HepG2 (cell line): ENCODE measurements around the gene MRPL58. TPM values are rescaled to one million over a fixed set of nuclear protein-coding genes. Genes with fewer than 3 reads are reported as not detected.

Experiments
- ATAC-seq: fragments of 200-7000 bp; cut with Tn5 transposase; 3 replicates; pipeline ENCODE4 v1.9.1; 2020; ENCODE audit warnings: mild to moderate bottlenecking, moderate library complexity
- BruUV-seq: library from RNA; stranded (reverse); fragments of 400-500 nt; replicated peaks from 2 replicates; lab custom pipeline; 2021; lab: Mats Ljungman, UMichigan
- CTCF ChIA-PET: fragments of 300-600 bp; formaldehyde crosslinking; extraction: SDS; loops from one replicate; lab custom pipeline; 2021; ENCODE audit warnings: low total read pairs, inconsistent platforms, low intra/inter-chr PET ratio; lab: Yijun Ruan, JAX
- POLR2A ChIA-PET: fragments of 350-600 bp; sonication (Branson Sonifier 250); formaldehyde crosslinking; loops from one replicate; lab custom pipeline; 2020; ENCODE audit warnings: antibody characterized with exemption, inconsistent platforms; lab: Yijun Ruan, JAX
- DNase-seq: peaks from one replicate; pipeline ENCODE4 v3.0.0-alpha.2; 2015; ENCODE audit warnings: low spot score
- FAIRE-seq: peaks from 3 replicates; lab custom pipeline; 2011; peaks lifted over from hg19 to GRCh38; lab: Jason Lieb, UNC
- H2AFZ ChIP-seq: one replicate; pipeline ENCODE4 v1.6.1; 2011; ENCODE audit warnings: low read length, inconsistent platforms
- H3K27ac ChIP-seq: fragments of 300-600 bp; 3 replicates; pipeline ENCODE4 v1.8.0; 2011; ENCODE audit warnings: mixed run types, mild to moderate bottlenecking, mixed read lengths, low read length, inconsistent platforms; ENCODE audit not compliant: insufficient read depth; ENCODE audit errors: extremely low read length
- H3K27me3 ChIP-seq, 2 experiments: fragments of 200-600 bp in 1 of 2; 2 replicates in 1 of 2; 3 replicates in 1 of 2; pipeline versions ENCODE4 v1.6.0 to v1.8.0; 2011; ENCODE audit warnings: low read length in 2 of 2, mild to moderate bottlenecking in 2 of 2, moderate library complexity in 2 of 2, inconsistent platforms in 1 of 2; ENCODE audit not compliant: insufficient read depth in 2 of 2, control insufficient read depth in 1 of 2
- H3K36me3 ChIP-seq, 2 experiments: fragments of 200-600 bp in 1 of 2; replicated peaks in 1 of 2; 2 replicates in 1 of 2; 3 replicates in 1 of 2; pipeline versions ENCODE4 v1.5.1 to v1.8.0; 2011; ENCODE audit warnings: low read length in 2 of 2, inconsistent platforms in 1 of 2; ENCODE audit not compliant: insufficient read depth in 2 of 2, control insufficient read depth in 1 of 2
- H3K4me1 ChIP-seq: 2 replicates; pipeline ENCODE4 v1.5.1; 2012; ENCODE audit warnings: low read length, inconsistent platforms; ENCODE audit not compliant: insufficient read depth
- H3K4me2 ChIP-seq: 2 replicates; pipeline ENCODE4 v1.6.0; 2011; ENCODE audit warnings: low read depth, low read length, inconsistent platforms
- H3K4me3 ChIP-seq, 3 experiments: fragments of 200-600 bp in 1 of 3; sonication (generic), shearing (Covaris generic) in 1 of 3; replicated peaks in 1 of 3; 2 replicates each; pipeline ENCODE4 v1.5.1; 2011 to 2016; ENCODE audit warnings: low read length in 3 of 3, inconsistent platforms in 2 of 3, low read depth in 2 of 3, mild to moderate bottlenecking in 2 of 3, control low read depth in 1 of 3, mixed read lengths in 1 of 3; ENCODE audit not compliant: insufficient read depth in 1 of 3
- H3K79me2 ChIP-seq: one replicate; pipeline ENCODE4 v1.6.1; 2011; ENCODE audit warnings: low read length, inconsistent platforms; ENCODE audit not compliant: insufficient read depth
- H3K9ac ChIP-seq: 2 replicates; pipeline ENCODE4 v1.6.0; 2011; ENCODE audit warnings: mild to moderate bottlenecking, low read depth, low read length, inconsistent platforms; ENCODE audit not compliant: insufficient read depth
- H3K9me3 ChIP-seq: 2 replicates; pipeline ENCODE4 v1.5.1; 2012; ENCODE audit warnings: mild to moderate bottlenecking, low read length
- H4K20me1 ChIP-seq: 2 replicates; pipeline ENCODE4 v1.6.0; 2011; ENCODE audit warnings: inconsistent platforms, mild to moderate bottlenecking, low read length, moderate library complexity; ENCODE audit not compliant: insufficient read depth
- ARNTL ChIP-seq: sonication (generic); formaldehyde crosslinking; IDR thresholded peaks from 2 replicates; pipeline ENCODE4 v1.4.0; 2020; ENCODE audit warnings: mild to moderate bottlenecking, missing genetic modification reagents
- ASH2L ChIP-seq: fragments of 300-600, 200-600 bp; sonication (generic); IDR thresholded peaks from 2 replicates; pipeline ENCODE4 v1.7.0; 2017; ENCODE audit warnings: low read depth, mild to moderate bottlenecking, moderate library complexity, mixed read lengths, low read length; ENCODE audit not compliant: insufficient read length
- NFKBIZ ChIP-seq: IDR thresholded peaks from 2 replicates; pipeline ENCODE4 v1.6.1; 2018; ENCODE audit warnings: missing genetic modification reagents, missing compliant biosample characterization
- NFRKB ChIP-seq: fragments of 450-650 bp; IDR thresholded peaks from 2 replicates; pipeline ENCODE4 v1.6.1; 2017
- RFX5 ChIP-seq: IDR thresholded peaks from 2 replicates; pipeline ENCODE4 v1.6.1; 2011; ENCODE audit warnings: low read depth, low read length, improper control_type of control experiment
- TBL1XR1 ChIP-seq: fragments of 150-350 bp; IDR thresholded peaks from 2 replicates; pipeline ENCODE4 v1.6.1; 2014; ENCODE audit warnings: borderline replicate concordance, low read length; ENCODE audit not compliant: partially characterized antibody
- UBTF ChIP-seq: sonication (generic); formaldehyde crosslinking; IDR thresholded peaks from 2 replicates; pipeline ENCODE4 v1.4.0; 2020; ENCODE audit warnings: mild to moderate bottlenecking, missing genetic modification reagents
- ZBTB42 ChIP-seq: sonication (generic); formaldehyde crosslinking; IDR thresholded peaks from 2 replicates; pipeline ENCODE4 v1.5.0; 2020; ENCODE audit warnings: mild to moderate bottlenecking, missing genetic modification reagents
- ZNF143 ChIP-seq: sonication (generic); formaldehyde crosslinking; IDR thresholded peaks from 2 replicates; pipeline ENCODE4 v1.4.0; 2020; ENCODE audit warnings: missing genetic modification reagents
- ZNF703 ChIP-seq: sonication (generic); formaldehyde crosslinking; IDR thresholded peaks from 2 replicates; pipeline ENCODE4 v1.5.1; 2020; ENCODE audit warnings: missing genetic modification reagents, mild to moderate bottlenecking, moderate library complexity, borderline replicate concordance
- ZNF780A ChIP-seq: sonication (generic); formaldehyde crosslinking; IDR thresholded peaks from 2 replicates; pipeline ENCODE4 v1.8.0; 2022; ENCODE audit warnings: mild to moderate bottlenecking, missing genetic modification reagents, moderate library complexity
- ZSCAN30 ChIP-seq: sonication (generic); formaldehyde crosslinking; IDR thresholded peaks from 2 replicates; pipeline ENCODE4 v1.5.0; 2020; ENCODE audit warnings: mild to moderate bottlenecking, missing genetic modification reagents
- WGBS: methylation state at CpG from one replicate; pipeline ENCODE4 v1.1.6; 2017; ENCODE audit warnings: low lambda C conversion rate; 5-methylcytosine and 5-hydroxymethylcytosine counted together
- in situ Hi-C: cut with HindIII; loops from 2 replicates; pipeline ENCODE4 v1.10.0; 2017; ENCODE audit warnings: low pct_unique_long_range_greater_than_20kb; ENCODE audit not compliant: extremely low pct_ligation_motif_present
- intact Hi-C: fragments of 100-400 bp; cut with micrococcal nuclease; formaldehyde crosslinking; loops from one replicate; pipeline ENCODE4 v1.10.0; 2022; ENCODE audit not compliant: unreplicated experiment
- polyA plus RNA-seq, 8 experiments: library from polyadenylated mRNA; depleted of rRNA in 3 of 8; stranded (reverse) in 7 of 8; unstranded in 1 of 8; fragments of >200 nt; fragmentation: Illumina TruSeq in 4 of 8; extraction: Trizol in 4 of 8; gene quantifications; 2 replicates each; pipeline versions ENCODE4 v1.2.1 to v1.2.3, GENCODE V29; 2011 to 2016; ENCODE audit warnings: low read depth in 4 of 8, missing spikeins in 1 of 8, mixed read lengths in 1 of 8; ENCODE audit not compliant: insufficient read depth in 1 of 8
- total RNA-seq, 5 experiments: library from RNA; depleted of rRNA; stranded (reverse); fragments of >200 nt; fragmentation: Illumina TruSeq; extraction: Trizol; gene quantifications; 2 replicates each; pipeline ENCODE4 v1.2.3, GENCODE V29; 2016; ENCODE audit warnings: low read depth in 1 of 5
- TF ChIP-seq, protein P1 (sequence below): sonication (generic); formaldehyde crosslinking; IDR thresholded peaks from 2 replicates; pipeline ENCODE4 v1.4.0; 2020; ENCODE audit warnings: missing genetic modification reagents, borderline replicate concordance

MRPL58 gene
- total and polyA plus RNA-seq, 2 of the 13 experiments (the other 11 are each of a cell fraction or from before 2014, with no cell fraction given) = 44.9 to 68.9 TPM

DNA sequence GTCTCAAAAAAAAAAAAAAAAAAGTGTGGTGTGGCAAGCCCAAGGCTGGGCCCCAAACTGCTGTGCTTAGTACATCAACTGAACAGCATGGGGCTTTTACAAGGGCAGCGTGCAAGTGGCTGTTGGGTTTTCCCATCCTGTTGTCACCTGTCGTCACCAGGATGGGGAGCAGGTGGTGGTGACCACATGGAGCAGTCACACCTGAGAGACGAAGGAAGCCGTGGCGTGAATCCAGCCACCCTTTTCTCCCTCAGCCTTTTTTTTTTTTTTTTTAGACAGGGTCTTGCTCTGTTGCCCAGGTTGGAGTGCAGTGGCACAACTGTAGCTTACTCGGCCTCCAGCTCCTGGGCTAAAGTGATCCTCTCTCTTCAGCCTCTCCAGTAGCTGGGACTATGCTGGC is 4.1 kb upstream of the MRPL58 start:
- TF ChIP-seq TBL1XR1 (no peak), RFX5 (0 out of 2 replicates have a peak, but pooled peaks have one; percentile 40), ZNF143 (CRISPR knock-in tag) (no peak)
- Histone ChIP-seq H2AFZ (no peak overlapping the region), H3K4me2 (no peak overlapping the region), H3K36me3 (no peaks in the 10 kb centered on the region), H3K4me3 (no peak overlapping the region), H3K79me2 (peaks cover 8% of the 10 kb centered on the region), H3K27ac (no peak overlapping the region), H3K4me1 (peaks cover 19% of the 10 kb centered on the region), H3K27me3 (no peaks in the 10 kb centered on the region; a peak in 2 of 5 replicates), H3K9ac (no peak overlapping the region), H3K9me3 (no peaks in the 10 kb centered on the region), H4K20me1 (no peaks in the 10 kb centered on the region)
- WGBS = 21% methylated on average over 6 of the region's 6 CpGs
- no peak for DNase-seq
- intact Hi-C loops (no loop called here), in situ Hi-C loops (loop anchor here (5.0 kb wide), 2 partner anchors 46 to 91 kb away; no protein-coding TSS in a partner anchor)
- BruUV-seq = no TSS peak
- ChIA-PET CTCF (no interaction called here), POLR2A (interaction anchor here (0.7 to 0.9 kb wide), 2 partner anchors 27 to 261 kb away, joined by 3 read pairs; no protein-coding TSS in a partner anchor)
- FAIRE-seq = no peak
- ATAC-seq = no peak

DNA sequence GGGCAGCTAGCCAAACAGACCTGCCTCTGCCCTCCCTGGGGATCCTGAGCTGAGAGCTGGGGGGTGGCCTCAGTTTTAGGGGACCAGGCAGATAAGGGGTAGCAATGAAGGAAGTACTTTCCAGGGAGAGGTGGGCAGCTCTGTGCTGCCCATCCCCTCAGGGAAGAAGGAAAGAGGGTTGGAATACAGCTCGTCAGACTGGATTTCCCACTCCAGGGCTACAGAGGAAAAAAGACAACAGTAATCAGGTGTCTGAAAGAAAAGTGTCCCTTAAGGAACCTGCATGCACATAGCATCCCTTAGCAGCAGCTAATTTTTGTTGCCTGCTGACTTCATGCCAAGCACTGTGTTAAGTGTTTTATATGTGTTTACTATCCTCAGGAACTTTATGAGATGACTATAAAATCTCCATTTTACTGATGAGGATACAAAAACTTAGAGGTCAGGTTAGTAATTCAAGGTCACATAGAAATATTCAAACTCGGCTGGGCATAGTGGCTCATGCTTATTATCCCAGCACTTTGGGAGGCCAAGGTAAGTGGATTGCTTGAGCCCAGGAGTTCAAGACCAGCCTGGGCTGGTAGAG is 3.2 kb upstream of the MRPL58 start:
- H3K9me3 ChIP-seq = no peaks in the 10 kb centered on the region
- no peak overlapping the region for H3K4me2 ChIP-seq
- H2AFZ ChIP-seq = no peak overlapping the region
- intact Hi-C loops = no loop called here
- DNase-seq (no peak), ATAC-seq (no peak), FAIRE-seq (no peak)
- no peak overlapping the region for H3K4me3 ChIP-seq
- ChIA-PET POLR2A (interaction anchor here (0.7 to 4.3 kb wide), 2 partner anchors 47 to 260 kb away, joined by 3 to 94 read pairs; no protein-coding TSS in a partner anchor), CTCF (no interaction called here)
- H4K20me1 ChIP-seq = no peaks in the 10 kb centered on the region
- TF ChIP-seq ARNTL (CRISPR knock-in tag) (no peak), ASH2L (no peak), ZNF780A (no peak), NFRKB (no peak), UBTF (CRISPR knock-in tag) (no peak), NFKBIZ (CRISPR knock-in tag) (no peak), ZBTB42 (CRISPR knock-in tag) (no peak), ZNF703 (CRISPR knock-in tag) (no peak), ZSCAN30 (CRISPR knock-in tag) (no peak)
- TF ChIP-seq, protein P1, sequence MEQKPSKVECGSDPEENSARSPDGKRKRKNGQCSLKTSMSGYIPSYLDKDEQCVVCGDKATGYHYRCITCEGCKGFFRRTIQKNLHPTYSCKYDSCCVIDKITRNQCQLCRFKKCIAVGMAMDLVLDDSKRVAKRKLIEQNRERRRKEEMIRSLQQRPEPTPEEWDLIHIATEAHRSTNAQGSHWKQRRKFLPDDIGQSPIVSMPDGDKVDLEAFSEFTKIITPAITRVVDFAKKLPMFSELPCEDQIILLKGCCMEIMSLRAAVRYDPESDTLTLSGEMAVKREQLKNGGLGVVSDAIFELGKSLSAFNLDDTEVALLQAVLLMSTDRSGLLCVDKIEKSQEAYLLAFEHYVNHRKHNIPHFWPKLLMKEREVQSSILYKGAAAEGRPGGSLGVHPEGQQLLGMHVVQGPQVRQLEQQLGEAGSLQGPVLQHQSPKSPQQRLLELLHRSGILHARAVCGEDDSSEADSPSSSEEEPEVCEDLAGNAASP (CRISPR knock-in tag) = no peak
- in situ Hi-C loops = loop anchor here (5.0 kb wide), 2 partner anchors 47 to 92 kb away; no protein-coding TSS in a partner anchor
- no peak overlapping the region for H3K27ac ChIP-seq
- no TSS peak for BruUV-seq
- no peaks in the 10 kb centered on the region; a peak in 2 of 5 replicates for H3K27me3 ChIP-seq
- H3K79me2 ChIP-seq = peaks cover 14% of the 10 kb centered on the region
- H3K36me3 ChIP-seq = no peaks in the 10 kb centered on the region
- no peak overlapping the region for H3K9ac ChIP-seq
- 11% methylated on average over 2 of the region's 2 CpGs for WGBS
- H3K4me1 ChIP-seq = peaks cover 28% of the 10 kb centered on the region
